Muscle of arm (tissue), 12 donors: ENCODE results near the gene TUBGCP2. TPM values are rescaled to one million over a fixed set of nuclear protein-coding genes. Genes with fewer than 3 reads are reported as not detected.

ENCODE experiments used
- DNase-seq: peaks from one replicate; pipeline ENCODE4 v3.0.0-alpha.2; 2013
- polyA plus RNA-seq, 12 donors: library from polyadenylated mRNA; unstranded; fragments of 120-200 nt; gene quantifications; one replicate each; pipeline ENCODE4 v1.2.1, GENCODE V29; 2013; ENCODE audit not compliant: insufficient read length in 12 of 12

TUBGCP2 gene
- polyA plus RNA-seq, 12 donors = 29.5 to 47.3 (median 37.7) TPM; not detected in 1

DNA sequence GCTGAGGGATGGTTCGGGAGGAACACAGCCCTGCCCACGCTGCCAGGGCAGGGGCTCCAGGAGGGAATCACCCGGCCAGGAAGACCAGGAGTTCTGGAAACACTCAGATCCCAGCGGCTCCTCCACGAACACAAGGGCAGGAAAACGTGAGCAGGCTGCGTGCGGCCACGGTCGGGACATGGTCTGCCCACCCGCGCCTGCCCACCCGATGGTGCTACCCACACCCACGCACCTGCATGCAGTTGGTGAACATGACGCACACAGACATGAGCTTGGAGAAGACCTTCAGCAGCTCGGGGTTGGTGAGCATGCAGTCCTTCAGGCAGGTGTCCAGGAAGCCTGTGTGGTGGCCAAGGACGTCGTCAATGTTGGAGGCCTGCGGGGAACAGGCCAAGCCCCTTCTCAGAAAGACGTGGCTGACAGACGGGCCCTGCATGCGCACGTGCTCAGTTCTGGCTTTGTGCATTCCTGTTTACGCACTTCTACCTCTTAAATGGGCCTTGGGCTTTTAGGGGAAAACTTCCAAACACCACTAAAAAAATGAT lies 25.8 kb downstream of the TUBGCP2 start:
- no peak for DNase-seq

DNA sequence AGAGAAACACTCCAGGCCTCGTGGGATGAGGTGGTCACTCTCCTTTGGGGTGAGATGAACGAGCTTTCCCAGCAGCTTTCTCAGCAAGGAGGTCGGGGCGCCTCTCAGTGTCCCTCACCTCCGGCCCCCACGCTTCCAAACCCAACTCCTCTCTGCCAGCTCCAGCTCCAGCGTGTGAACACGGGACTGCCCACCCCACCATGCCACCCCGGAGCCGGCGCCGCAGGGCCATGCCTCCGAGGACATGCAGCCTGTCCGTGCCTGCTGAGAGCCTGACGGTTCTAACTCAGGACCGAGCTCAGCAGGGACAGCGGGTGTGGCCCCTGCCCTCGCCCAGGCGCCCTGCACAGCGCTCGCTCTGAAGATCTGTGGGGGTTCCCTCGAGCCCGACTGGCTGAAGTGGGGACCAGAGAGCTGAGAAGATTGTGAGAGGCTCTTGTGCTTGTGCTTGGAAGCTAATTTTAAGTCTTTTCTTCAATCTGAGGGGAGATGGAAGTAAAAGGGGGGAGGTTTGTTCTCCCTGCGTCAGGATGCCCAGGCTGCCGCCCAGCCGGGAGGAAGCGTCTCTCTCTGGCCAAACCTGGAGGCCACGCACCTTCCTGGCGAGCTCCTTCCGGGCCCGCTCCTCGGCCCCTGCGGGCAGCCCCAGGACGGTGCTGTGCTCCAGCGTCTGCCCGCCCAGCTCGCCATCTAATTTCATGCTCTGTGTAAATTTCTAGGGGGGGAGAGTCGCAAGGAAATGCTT lies 26.9 kb downstream of the TUBGCP2 start:
- DNase-seq = no peak

DNA sequence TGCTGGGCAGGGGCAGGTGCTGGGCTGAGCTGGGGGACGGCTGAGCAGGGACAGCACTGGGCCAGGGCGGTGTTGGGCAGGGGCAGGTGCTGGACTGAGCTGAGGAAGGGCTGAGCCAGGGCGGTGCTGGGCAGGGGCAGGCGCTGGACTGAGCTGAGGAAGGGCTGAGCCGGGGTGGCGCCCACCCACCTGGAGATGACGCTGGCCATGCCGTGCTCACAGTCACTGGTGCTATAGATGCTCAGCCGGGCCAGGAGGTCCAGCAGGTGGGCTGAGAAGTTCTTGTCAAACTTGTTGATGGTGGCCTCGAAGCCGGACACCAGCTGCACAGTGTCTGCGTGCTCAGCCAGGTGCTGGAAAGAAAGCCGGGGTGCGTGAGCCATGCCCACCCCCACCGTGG lies 27.6 kb downstream of the TUBGCP2 start:
- DNase-seq = no peak

DNA sequence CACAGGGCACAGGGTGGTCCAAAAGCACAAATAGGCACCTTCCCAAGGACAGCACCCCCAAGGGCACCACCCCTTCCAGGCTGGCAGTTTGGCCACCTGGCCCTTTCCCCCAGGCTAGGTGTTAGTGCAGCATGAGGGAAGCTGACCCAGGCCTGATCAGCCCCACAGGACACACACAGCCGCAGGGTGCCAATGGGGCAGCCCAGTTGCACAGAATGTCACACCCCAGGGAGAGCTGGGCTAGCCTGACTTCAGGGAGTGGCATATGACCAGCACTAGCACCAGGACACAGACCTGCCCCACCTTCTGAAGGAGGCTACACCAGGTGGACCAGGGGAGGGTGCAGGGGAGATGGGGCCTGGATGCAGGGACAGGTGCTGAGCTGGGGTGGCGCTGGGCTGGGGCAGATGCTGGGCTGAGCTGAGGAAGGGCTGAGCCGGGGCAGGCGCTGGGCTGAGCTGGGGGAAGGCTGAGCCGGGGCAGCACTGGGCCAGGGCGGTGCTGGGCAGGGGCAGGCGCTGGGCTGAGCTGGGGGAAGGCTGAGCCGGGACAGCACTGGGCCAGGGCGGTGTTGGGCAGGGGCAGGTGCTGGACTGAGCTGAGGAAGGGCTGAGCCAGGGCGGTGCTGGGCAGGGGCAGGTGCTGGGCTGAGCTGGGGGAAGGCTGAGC lies 28.1 kb downstream of the TUBGCP2 start:
- no peak for DNase-seq

DNA sequence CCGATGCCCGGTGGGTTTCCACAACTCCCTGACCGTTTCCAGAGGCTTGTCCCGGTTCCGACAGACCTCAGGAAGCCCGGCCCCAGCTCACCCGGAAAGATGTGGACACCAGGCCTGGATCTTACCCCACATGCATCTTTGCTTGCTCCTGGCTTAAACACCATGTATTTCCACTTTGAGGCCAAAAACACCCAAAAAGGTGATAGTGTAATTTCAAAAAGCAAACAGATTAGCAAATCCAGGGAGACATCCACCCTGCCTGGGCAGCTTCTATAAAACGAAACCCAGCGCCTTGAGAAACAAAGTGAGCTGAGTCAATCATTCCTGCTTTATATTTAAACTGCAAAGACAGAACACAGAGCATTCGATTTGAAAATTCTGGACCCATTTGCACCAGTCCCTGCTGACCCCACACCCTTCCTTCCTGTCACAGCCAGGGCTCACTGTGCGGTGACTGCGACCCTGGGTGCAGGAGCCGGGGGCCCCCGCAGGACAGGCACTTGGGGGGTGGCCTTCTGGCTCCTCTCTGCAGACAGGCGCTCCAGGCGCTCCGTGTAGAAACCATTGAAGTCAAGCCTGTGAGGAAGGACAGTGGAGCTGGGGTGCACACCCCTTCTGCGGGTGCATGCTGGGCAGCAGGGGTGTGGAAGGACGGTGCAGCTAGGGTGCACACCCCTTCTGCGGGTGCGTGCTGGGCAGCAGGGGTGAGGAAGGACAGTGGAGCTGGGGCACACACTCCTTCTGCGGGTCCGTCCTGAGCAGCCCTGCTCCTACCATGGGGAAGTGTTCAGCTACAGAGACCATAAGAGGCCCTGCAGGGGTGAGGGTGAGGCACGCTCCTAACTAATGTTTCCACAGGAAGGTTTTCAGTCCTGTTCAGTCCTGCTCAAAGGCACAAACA lies 29.1 kb downstream of the TUBGCP2 start:
- DNase-seq = no peak

DNA sequence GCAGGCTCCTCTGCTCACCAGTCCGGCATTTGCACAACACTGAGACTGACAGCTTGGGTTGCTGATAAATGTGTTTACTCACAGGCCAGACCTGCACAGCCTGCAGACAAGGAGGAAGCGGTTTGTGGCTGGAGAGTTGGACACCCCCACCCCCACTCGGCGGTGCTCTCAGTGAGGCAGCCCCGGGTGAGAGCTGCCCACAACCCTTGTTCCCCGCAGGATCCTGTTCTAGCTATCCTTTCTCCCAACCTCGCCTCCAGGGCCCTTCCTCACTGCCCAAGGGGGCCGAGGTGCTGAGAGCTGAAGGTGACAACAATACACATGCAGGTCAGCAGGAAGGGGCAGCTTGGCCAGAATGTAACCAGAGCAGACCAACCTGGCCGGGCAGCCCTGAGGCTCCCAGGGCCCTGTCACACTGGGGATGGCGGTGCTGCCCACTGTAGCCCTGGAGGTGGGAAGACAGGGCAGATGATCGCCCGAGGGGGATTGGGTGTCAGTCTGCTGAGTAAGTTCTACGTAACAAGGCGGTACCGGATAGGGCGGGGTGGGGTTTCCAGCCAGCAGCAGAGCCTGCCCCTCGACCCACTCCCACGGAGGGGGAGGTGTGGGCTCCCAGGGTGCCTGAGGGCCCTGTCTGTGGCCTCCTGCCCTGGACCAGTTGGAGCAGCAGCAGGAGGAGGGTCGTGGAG lies 30.0 kb downstream of the TUBGCP2 start:
- DNase-seq = no peak

DNA sequence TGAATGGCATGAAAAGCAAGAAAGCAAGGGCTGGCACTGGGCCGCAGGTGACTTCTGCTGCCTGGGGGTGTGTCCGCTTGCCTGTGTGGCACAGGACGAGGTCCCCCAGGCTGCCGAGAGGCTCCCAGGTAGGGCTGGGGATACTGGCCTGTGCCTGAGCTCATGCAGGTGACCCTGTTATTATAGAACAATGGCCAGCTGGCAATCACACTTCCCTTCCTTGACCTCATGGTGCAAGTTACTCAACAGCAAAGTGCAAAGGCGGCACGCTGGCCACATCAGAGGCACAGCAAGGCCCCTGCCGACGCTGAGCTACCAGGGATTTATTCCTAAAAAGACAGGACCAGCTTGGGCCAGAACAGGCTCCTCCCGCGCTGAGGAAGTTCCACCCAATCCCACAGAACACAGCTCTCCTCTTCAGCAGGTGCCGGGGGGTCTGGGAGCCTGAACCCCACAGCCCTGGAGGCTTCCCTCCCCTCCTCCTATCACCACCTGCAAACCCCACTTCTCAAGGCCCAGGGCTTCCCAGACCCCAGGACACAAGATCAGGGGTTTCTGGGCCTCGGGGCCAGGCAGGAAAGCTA lies 30.6 kb downstream of the TUBGCP2 start:
- no peak for DNase-seq

DNA sequence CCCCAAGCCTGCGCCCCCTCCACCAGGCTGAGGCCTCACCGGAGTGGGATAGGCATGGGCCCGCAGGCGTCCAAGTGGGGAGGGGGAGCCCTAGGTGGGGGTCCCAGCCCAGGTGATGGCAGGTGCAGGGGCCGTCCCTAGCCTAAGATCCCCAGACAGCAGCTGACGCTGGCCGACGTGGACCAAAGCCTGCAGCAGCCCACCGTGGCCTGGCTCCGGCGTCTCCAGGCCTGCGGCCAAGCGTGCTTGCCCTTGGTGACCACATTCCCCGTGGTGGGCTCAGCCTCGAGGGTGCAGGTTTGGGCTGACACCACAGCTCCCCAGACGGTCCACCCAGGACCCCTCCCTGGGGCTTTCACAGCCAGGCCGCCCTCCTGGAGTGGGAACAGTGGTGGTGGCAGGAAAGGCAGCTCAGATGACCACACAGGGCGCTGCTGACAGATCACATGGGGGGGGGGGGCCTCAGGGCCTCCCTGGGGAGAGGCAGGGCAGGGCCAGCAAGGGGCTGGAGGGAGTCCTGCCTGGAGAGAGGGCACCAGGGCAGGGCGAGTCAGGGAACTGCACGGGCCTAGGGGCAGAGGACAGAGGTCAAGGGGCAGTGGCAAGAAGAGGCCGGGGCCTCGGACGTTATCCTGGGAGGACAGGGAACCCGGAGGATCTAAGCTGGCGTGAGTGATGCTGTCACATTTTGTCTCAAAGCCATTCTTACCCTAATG lies 31.2 kb downstream of the TUBGCP2 start:
- no peak for DNase-seq

DNA sequence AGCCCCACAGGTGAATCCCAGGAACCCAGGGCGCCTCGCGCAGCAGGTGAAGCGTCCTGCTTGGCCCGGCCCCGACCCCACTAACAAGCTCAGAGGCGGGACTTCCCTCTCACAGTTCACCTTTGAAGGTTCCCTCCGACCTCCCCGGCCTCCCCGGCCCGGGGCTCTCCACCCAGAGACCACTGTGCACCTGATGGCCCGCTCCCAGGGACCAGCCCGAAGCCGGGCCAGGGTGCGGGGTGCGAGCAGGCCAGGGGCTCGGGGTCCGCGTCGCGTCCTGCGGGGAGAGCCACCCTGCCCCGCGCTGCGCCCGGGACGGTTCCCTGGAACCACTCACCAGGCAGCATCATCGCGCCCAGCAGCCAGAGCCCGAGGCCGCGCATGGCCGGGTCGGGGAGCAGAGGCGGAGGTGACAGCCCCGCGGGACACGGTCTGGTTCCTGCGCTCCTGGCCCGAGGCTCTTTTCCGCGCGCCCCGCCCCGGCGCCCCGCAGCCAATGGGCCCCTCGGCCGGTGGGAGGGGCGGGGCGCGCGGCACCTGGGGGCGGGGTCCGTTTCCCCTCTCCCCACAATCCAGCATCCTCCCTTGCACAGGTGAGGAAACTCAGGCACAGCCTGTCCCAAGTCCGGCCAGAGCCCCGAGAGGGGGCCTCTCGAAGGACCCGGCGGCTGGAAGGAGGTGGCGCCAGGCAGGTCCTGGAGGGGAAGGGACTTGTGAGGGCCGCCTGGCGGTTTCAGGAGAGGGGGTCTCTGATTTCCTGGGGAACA lies 32.1 kb downstream of the TUBGCP2 start, which contains the start of gene ADAM8:
ADAM8 (minus strand) TSS at position 434 of the 767 bp plus-strand sequence; CDS start at position 383, 51 bp downstream.
- DNase-seq = no peak

DNA sequence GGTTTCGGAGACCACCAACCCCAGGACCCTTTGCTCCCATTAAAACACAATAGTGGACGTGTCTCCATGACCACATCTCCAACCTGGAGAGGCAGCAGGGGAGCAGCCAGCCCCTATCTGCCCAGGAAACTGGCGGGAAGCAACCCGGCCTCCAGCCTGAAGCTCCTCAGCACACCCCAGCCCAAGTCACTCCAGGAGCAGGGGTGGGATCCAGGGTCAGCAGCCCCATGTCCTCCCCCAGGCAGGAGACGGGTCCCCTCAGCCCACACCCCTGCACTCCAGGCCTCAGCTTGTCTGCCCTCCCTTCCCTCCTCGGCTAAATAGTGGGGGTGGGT lies 32.6 kb downstream of the TUBGCP2 start:
- no peak for DNase-seq

DNA sequence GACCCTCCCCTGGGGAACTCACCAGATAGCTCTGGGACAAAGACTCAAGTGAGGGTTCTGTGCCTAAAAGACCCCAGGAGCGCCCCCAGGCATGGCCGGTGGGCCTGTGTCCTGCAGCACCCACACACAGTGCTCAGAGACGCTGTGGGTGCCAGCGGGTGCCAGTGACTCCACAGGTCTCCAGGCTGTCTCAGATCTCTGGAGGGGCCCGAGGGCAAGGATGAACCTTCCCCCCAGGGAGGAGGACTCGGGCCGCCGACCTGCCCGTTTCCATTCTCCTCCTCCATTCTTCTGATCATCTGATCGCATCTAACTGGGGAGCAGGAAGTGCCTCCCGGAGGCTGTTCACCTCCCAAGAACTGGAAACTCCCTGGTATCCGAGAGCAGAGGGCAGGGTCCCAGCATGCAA lies 33.0 kb downstream of the TUBGCP2 start:
- DNase-seq = no peak

DNA sequence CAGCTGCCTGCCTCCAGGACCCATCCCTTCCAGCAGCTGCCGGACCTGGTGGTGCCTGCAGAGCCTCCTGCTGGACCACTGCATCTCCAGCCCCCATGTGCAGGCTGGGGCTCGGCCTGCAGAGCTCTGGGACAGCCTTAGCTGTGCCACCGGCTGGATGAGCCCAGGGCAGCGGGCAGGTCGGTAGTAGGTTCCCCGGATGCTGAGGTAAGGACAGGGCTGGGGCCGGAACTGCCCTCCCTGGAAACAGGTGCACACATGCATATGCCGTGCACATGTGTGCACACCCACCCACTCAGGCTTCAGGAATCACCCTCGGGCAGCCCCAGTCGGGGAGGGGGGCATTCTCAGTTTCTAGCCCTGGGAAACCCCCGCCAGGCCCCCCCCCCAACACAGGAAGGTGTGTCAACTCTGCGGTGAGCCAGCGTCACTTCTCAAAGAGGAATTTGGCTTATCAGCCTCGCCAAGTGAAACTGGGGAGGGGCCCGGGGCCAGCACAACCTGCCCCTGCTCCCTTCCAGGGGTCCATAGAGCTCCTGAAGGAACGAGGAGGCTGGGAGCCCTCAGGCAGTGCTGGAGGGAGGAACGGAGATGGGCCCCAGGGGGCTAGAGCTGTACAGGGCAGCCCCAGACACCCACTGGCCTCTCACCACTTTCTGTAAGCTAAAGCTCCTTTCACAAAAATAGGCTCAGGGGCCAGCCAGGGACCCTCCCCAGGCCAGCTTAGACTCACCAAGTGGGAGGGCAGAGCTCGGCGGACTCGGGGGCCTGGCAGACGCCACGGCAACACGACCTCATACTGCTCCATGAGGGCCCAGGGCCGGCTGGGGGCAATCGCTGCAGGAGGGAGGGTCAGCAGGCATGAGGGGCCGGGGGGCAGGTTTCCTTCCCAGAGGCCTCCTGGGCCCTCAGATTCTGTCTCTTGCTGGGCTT lies 33.7 kb downstream of the TUBGCP2 start:
- DNase-seq = no peak

DNA sequence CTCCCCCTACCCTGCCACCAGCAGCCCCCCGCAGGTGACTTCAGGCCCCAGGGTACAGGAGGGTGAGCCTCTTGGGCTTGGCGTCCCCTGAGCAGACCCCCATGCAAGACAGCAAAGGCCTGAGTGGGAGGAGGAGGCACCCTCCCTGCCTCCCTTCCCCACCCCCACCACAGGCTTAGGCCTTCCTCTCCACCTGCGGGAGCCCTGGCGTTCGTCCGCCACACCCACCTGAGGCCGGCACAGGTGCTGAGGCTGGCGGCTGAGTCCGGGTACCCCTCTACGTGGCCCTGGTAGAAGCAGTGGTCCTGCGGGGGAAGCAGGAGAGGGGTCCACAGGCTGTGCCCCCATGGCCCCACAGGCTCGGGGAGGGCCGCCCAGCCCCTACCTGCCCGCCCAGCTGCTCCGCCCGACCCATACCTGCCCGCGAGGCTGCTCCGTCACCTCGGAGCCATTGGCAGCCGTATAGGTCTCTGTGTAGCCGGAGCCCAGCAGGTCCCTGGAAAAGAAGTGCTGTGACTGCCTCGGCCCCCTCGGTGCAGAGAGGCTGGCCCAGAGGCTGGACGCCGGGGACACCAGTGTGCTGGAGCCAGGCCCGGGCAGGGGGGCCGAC lies 35.0 kb downstream of the TUBGCP2 start:
- DNase-seq = no peak

DNA sequence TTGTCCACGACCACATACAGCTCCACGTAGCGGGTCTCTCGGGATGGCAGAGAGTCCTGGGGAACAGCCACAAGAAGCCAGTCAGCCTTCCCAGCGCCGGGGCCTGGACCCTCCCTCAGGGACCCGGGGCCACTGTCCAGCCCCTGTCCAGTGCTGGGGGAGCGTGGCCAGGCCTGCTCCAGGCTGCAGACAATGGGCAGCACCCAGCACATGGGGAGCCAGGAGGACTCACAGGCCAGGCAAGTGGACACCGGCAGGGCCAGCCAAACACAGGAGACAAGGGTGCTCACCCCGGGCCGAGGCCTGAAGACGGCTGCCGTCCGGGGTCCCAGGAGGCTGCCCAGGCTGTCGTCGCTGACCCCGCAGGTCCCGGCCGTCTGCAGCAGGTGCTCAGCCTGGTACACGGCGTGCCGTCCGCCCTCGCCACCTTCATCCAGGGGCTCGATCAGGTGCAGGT lies 35.7 kb downstream of the TUBGCP2 start:
- no peak for DNase-seq

DNA sequence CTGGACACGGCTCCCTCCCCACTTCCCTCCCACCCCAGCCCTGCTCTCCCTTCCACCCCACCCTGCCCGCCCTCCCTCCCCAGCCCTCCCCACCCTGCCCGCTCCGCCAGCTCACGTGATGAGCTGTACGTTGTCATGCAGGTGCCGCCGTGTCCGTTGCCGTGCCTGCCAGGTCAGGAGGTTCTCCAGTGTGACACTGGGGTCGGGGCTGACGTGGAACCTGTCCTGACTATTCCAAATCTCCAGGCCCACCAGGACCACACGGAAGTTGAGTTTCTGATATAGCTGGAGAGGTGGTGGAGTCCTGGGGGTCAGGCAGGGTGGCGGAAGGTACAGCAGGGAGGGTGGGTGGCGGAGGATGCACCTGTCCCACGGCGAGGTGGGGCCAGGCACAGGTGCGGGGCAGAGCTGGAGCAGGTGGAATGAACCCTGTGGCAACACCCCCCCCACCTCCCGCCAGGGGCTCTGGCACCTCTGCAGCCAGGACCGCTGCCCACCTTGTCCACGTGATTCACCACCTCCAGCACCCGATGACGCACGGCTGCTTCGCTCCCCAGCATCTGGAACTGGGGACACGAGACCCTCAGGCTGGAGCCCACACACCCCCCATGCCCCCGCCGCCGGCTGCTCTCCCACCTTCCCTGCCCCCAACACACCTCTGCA lies 36.2 kb downstream of the TUBGCP2 start:
- DNase-seq = no peak

DNA sequence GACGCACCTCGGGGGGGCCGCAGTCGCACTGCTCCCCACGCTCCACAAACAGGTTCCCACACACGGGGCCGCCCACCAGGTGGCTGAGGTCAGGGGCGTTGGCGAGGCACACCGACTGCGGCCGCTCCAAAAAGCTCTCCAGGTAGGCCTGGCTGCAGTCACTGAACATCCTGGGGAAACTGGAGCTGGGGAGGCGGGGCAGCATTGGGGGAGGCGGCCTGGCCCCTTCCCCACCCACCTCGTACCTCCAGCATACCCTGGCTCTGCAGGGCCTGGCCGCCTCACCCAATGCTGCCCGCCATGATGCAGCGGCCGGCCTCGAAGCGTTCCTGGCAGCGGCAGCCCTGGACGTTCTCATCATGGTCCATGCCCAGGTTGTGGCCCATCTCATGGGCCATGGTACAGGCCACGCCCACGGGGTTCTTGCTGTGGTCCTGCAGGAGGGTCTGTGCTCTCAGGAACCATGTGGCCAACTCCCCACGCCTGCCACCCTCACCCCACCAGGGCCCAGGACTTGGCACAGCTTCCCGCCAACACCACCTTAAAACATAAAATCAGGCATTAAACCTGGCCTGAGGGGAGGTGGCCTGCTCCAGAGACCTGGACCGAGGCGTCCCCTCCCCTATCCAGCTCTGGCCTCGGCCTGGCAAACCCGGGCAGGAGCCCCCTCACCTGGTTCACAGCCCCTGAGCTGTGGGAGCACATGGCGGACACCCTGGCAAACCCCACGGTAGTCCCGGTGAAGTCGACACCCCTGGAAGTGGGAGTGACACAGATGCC lies 37.0 kb downstream of the TUBGCP2 start:
- DNase-seq = no peak
